HG03571 (cell line): Measurements from ENCODE around the gene RPS6KA2.
"Not testable (repeated sequence)": the region's sequence is repeated elsewhere in the genome, so short reads cannot be mapped to it uniquely, and the experiment has no call there.

ENCODE experiments used
- ATAC-seq: cut with Tn5 transposase; IDR thresholded peaks from one replicate; pipeline ENCODE4 v1.9.1; 2021; ENCODE audit not compliant: unreplicated experiment

RPS6KA2 gene

DNA sequence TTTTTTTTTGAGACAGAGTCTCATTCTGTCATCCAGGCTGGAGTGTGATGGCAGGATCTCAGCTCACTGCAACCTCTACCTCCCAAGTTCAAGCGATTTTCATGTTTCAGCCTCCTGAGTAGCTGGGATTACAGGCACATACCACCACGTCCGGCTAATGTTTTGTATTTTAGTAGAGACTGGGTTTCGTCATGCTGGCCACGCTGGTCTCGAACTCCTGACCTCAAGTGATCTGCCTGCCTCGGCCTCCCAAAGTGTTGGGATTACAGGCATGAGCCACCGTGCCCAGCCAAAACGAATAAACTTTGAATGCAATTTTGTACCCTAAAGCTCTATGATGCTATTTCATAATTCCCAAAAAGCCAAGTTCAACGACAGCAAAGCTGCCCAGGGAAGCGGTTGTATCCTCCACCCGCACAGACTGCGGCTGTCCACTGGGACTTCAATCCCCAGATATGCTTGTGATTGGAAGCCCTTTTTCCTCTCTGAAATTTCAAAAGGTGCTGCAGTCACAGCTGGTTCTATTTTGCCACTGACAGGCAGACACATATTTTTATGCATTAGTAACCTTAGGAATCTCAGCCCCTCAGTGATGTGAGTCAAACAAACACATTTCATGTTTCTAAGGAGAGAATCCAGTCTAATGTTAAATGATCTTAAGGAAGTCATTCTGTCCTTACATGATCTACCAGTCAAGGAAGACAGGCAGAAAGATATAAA is 31.8 kb downstream of the RPS6KA2 start:
- ATAC-seq, result no peak

DNA sequence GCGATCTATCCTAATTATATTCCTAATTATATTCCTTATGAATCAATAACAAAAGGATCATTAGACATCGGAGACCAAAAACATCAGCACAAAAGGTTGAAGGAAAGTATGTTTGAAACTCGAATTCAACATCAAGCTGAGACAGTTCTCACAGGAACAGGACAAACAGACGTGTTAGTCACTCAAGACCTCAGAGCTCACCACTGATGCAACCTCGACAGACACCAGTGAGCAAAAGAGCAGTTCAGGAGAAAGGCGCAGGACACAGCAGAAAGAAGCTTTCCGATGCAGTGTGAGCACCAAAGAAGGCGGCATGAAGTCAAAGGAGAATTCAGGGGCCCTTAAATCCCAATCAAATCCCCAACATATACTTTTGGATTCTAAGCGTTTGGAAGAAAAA is 34.2 kb downstream of the RPS6KA2 start:
- ATAC-seq, result no peak

DNA sequence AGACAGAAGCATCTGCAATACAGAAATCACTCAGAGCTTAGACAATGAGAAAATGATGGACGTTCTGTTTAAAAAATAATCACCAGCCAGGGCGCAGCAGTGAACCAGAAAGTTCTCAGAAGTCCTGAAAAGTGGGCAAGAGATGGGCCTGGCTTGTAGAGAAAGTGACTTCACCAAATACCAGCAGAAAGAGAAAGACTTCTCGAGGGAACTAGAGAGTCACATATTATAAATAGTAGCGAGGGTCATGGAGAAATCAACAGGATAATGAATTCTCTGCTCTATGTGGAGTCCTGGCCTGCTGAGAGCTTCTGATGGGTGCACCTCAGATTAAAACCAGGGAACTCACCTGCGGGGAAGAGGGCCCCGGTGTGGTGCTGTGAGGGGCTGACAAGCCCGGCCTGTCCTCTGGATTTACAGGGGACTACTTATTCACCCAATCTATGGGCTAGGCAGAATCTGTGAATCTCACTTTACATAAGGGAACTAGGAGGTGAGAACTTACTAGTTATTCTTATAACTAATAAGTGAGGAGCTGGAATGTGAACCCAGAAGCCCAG is 35.0 kb downstream of the RPS6KA2 start:
- ATAC-seq, result no peak

- no peak for ATAC-seq
These were observed 36.0 kb downstream of the RPS6KA2 start for GRCh38 chr6:166591026-166591425.

DNA sequence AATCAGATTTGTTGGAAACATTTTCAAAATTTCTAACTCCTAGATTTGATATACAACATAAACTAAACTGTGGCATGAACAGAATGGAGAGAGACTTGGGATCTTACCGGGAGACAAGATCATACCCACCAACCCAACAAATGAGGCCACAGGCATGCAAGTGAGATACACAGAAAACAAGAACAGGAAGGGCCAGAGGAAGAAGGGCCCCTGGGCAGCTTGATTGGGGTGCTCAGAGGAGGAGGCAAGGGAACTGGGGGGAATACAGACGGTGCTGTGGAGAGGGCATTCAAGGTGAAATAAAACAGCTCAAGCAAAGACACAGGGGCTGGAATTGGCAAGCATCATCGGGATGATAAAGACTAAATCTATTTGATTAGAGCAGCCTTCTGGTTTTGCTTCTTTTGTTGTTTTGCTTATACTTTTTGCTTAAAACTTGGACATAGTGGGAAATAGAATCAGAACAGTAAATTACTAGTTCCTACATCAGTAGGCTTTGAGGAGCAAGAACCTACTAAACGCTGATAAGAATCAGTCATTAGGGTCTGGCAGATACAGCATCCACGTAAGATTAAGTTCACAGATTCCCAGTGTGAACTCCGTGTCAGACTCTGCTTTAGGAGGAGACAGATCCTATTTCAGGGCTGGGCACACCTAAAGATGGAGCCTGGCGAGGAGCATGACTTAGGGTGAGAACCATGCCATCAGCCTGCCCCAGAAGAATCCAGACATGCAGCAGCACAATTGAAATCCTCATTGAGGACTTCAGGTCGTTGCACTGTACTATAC is 37.1 kb downstream of the RPS6KA2 start:
- no peak for ATAC-seq

DNA sequence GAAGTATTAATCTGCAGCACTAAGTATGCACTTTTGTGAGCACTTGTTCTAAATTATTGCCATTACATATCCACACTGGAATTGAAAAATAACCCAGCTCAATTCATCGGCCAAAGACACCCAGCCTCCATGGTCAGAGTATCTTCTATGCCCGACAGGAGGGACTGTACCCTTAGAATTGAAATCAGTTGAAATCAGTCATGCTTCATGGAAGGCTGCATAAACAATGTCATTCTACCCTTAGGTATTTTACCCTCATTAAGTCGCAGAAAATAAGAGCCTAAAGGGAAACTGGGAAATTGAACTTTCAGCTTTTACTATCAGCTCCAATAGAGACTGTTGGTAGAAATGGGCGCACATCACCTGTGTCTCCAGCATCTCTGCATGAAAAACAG is 37.7 kb downstream of the RPS6KA2 start:
- no peak for ATAC-seq

- peak; percentile 31 for ATAC-seq
These were observed 38.2 kb downstream of the RPS6KA2 start for GRCh38 chr6:166588691-166589336.

GRCh38 chr6:166587631-166588413 is 39.2 kb downstream of the RPS6KA2 start:
- peak; percentile 78 for ATAC-seq

DNA sequence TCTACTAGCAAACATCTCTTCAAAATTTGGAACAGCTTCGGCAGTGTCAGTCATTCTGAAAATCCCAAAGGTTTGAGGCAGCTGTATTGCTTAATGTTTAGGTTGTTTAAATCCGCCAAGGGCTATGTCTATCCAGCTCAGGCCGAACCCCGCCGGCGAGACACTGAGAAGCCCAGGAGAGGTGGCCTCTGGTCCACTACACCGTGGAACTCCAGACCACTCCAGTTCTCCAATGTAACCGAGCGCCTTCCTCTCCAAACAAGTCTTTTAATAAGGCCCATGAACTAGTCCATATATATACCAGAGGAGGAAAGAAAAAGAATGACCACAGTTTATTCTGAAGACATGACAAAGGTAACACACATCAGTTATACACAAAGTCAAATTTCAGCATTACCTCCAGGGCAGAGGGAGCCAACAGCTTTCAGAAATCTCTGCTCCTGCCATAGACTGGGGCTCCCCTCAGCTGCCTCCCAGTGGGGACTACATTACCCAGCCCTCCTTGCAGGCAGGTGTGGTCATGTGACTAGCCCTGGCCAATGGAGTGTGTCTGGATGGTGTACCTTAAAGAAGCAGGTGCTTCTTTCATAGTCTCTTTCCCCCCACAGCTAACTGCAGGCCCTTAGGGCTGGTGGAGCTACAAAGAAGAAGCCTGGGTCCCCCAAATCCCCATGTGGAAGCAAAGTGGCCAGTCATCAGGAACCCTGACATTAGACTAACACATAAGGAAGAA is 40.5 kb downstream of the RPS6KA2 start, which contains the start of gene RAMACL:
Gene RAMACL (minus strand): TSS at position 255 of the 733 bp plus-strand sequence. CDS start 201 bp downstream, at position 54.
- ATAC-seq, result peak; percentile 72

- ATAC-seq, result no peak
These were observed 42.1 kb downstream of the RPS6KA2 start for GRCh38 chr6:166584853-166585429.

GRCh38 chr6:166584155-166584554 is 42.9 kb downstream of the RPS6KA2 start:
- no peak for ATAC-seq

GRCh38 chr6:166583230-166583965 is 43.7 kb downstream of the RPS6KA2 start:
- no peak for ATAC-seq

- ATAC-seq, result no peak
These were observed 44.8 kb downstream of the RPS6KA2 start for GRCh38 chr6:166582258-166582657.

GRCh38 chr6:166581801-166582200 is 45.2 kb downstream of the RPS6KA2 start:
- not testable (repeated sequence) for ATAC-seq

GRCh38 chr6:166581091-166581511 is 46.0 kb downstream of the RPS6KA2 start:
- ATAC-seq, result no peak

GRCh38 chr6:166580076-166581050 is 46.7 kb downstream of the RPS6KA2 start:
- no peak for ATAC-seq

DNA sequence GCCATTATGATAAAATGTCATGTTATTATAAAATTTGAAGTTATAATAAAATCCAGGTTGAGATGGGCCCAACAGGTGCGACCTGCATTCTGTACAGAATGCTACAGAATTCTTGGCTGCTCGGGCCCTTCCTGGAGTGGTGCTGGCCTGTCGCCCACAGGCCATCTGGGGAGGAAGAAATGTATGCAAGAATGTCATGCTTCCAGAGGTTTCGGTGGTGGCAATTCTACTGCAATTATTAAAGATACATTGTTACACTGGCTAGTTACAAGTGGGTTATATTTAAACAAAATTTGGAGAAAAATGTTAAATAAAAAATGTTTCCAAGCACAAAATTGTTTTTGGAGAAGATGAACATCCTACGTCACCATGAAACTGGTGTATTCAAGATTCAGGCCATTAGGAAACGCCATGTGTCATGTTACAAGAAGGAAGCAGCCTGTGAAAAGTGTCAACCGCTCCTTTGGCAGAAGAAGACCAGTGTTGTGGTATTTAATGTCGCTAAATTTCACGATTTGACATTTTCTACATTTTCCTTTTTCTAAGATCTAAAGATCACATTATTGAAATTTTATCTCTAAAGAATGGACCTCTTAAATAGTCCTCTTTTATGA is 47.7 kb downstream of the RPS6KA2 start:
- ATAC-seq, result no peak
